ENCODE data around the gene S100A1. TPM values are rescaled to one million over a fixed set of nuclear protein-coding genes. Genes with fewer than 3 reads are reported as not detected.

S100A1 gene
- total and polyA plus RNA-seq, 2 of the 13 experiments (the other 11 are each of a cell fraction or from before 2014, with no cell fraction given), result 120 to 251 TPM

DNA sequence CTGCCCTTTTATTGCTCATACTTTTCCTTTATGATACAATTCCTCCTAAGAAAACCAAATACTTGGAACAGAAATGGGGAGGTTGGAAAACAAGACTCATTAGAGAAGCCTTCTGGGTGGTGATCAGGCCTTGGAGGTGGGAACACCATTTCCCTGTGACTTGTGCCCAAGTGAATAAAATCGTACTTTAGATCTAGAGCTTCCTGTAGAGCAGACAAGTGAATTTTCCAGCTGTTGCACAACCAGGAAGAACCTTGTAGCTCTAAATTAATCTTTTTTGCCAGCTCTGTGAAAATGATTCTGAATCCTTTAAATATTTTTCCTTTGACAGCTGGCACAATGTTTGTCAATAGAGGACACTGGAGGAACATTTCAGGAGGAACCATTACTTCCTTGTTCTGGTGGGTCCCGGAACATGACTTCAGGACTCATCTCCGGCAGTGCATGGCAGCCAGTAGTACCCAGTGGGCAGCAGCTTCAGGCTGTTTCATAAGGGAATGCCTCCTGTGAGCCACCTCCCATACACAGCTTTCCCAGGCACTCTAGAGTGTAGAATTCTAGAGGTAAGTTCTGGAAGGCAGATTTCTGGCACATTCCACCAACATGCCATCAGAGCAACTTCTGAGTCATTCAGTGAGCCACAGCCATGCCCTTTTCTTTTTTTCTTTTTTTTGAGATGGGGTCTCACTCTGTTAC, 24.7 kb downstream of the S100A1 start:
- ChIA-PET POLR2A (interaction anchor here (0.7 to 1.2 kb wide), 4 partner anchors 19 to 75 kb away, joined by 3 to 5 read pairs (median 3); partner anchors contain the start of genes CHTOP, INTS3 and S100A13), CTCF (ENCODE audit: low intra/inter-chr PET ratio, low total read pairs) (no interaction called here)
- Histone ChIP-seq H3K79me2 (ENCODE audit: insufficient read depth, low read length) (no peaks in the 10 kb centered on the region), H3K9ac (ENCODE audit: insufficient read depth, low read depth, low read length) (no peak overlapping the region), H3K4me2 (ENCODE audit: low read depth, low read length) (no peak overlapping the region), H3K36me3 (replicated peaks in 1 of 2; ENCODE audit: control insufficient read depth in 1 of 2, insufficient read depth in 2 of 2, low read length in 2 of 2) (no peaks in the 10 kb centered on the region), H3K4me1 (ENCODE audit: insufficient read depth, low read length) (peaks cover 32% of the 10 kb centered on the region), H3K4me3 (replicated peaks in 1 of 3; ENCODE audit: insufficient read depth in 1 of 3, low read depth in 2 of 3, low read length in 3 of 3) (no peak overlapping the region), H3K9me3 (ENCODE audit: low read length) (no peaks in the 10 kb centered on the region), H4K20me1 (ENCODE audit: insufficient read depth, low read length) (no peaks in the 10 kb centered on the region), H3K27ac (ENCODE audit: extremely low read length, insufficient read depth, low read length) (no peak overlapping the region), H2AFZ (ENCODE audit: low read length) (no peak overlapping the region), H3K27me3 (ENCODE audit: control insufficient read depth in 1 of 2, insufficient read depth in 2 of 2, low read length in 2 of 2) (no peaks in the 10 kb centered on the region)
- intact Hi-C loops (cut with micrococcal nuclease; ENCODE audit: unreplicated experiment), result no loop called here
- 63% methylated on average over 3 of the region's 3 CpGs for WGBS (ENCODE audit: low lambda C conversion rate)
- in situ Hi-C loops (cut with HindIII; ENCODE audit: extremely low pct_ligation_motif_present, low pct_unique_long_range_greater_than_20kb), result no loop called here
- no TSS peak for BruUV-seq (replicated peaks)
- TF ChIP-seq CEBPB (IDR thresholded peaks at IDR 0.05; ENCODE audit: borderline replicate concordance, low read depth, low read length) (peak; percentile 26; the same call in 1 of the 2 replicates), SP2 (CRISPR knock-in tag; IDR thresholded peaks at IDR 0.05) (no peak), ZNF354B (CRISPR knock-in tag; IDR thresholded peaks at IDR 0.05) (no peak)
- TF ChIP-seq, protein P1, sequence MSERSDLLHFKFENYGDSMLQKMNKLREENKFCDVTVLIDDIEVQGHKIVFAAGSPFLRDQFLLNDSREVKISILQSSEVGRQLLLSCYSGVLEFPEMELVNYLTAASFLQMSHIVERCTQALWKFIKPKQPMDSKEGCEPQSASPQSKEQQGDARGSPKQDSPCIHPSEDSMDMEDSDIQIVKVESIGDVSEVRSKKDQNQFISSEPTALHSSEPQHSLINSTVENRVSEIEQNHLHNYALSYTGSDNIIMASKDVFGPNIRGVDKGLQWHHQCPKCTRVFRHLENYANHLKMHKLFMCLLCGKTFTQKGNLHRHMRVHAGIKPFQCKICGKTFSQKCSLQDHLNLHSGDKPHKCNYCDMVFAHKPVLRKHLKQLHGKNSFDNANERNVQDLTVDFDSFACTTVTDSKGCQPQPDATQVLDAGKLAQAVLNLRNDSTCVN (CRISPR knock-in tag; IDR thresholded peaks at IDR 0.05; ENCODE audit: borderline replicate concordance), result 0 out of 2 replicates have a peak, but pooled peaks have one; percentile 20
- no peak for DNase-seq (ENCODE audit: low spot score)
- ATAC-seq, result no peak
- no peak for FAIRE-seq

DNA sequence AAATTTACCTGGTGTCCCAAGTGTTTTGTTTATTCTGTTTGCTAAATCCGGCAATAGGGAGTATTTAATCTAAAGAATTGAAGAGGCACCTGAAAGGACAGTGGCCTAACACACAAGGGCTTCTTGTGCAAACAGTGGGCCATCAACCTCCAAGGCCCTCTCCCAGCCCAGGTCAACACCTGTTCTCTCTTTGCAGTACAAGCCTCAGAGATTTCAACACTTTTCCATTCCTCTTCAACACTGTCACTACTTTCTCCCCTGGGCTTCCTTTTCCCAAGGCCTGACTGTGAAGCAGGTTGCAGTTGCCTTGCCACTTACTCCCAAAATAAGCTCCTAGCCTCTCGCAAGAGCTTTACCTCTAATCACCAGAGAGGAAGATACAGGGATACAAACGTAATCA, 27.1 kb downstream of the S100A1 start:
- CTCF ChIA-PET (ENCODE audit: low intra/inter-chr PET ratio, low total read pairs), result no interaction called here
- Histone ChIP-seq H3K4me2 (ENCODE audit: low read depth, low read length) (peak overlapping the region; percentile 46), H2AFZ (ENCODE audit: low read length) (no peak overlapping the region), H3K79me2 (ENCODE audit: insufficient read depth, low read length) (peaks cover 12% of the 10 kb centered on the region), H3K27ac (ENCODE audit: extremely low read length, insufficient read depth, low read length) (peak overlapping the region; percentile 7), H3K4me3 (replicated peaks in 1 of 3; ENCODE audit: insufficient read depth in 1 of 3, low read depth in 2 of 3, low read length in 3 of 3) (peak overlapping the region in 1 of 3 experiments; percentile 9; a peak in 1 of 6 replicates), H3K9ac (ENCODE audit: insufficient read depth, low read depth, low read length) (no peak overlapping the region), H3K36me3 (replicated peaks in 1 of 2; ENCODE audit: control insufficient read depth in 1 of 2, insufficient read depth in 2 of 2, low read length in 2 of 2) (no peaks in the 10 kb centered on the region), H4K20me1 (ENCODE audit: insufficient read depth, low read length) (no peaks in the 10 kb centered on the region), H3K9me3 (ENCODE audit: low read length) (no peaks in the 10 kb centered on the region), H3K27me3 (ENCODE audit: control insufficient read depth in 1 of 2, insufficient read depth in 2 of 2, low read length in 2 of 2) (no peaks in the 10 kb centered on the region; a peak in 1 of 5 replicates), H3K4me1 (ENCODE audit: insufficient read depth, low read length) (peaks cover 45% of the 10 kb centered on the region)
- BruUV-seq (replicated peaks), result no TSS peak
- FAIRE-seq, result peak; percentile 75
- peak; percentile 56 for DNase-seq (ENCODE audit: low spot score)
- WGBS (ENCODE audit: low lambda C conversion rate), result 10% methylated on average over 3 of the region's 3 CpGs
- peak; percentile 35 for ATAC-seq
- intact Hi-C loops (cut with micrococcal nuclease; ENCODE audit: unreplicated experiment) (no loop called here), in situ Hi-C loops (cut with HindIII; ENCODE audit: extremely low pct_ligation_motif_present, low pct_unique_long_range_greater_than_20kb) (no loop called here)
- POLR2A ChIA-PET, result interaction anchor here (1.0 kb wide), 1 partner anchor 21 kb away, joined by 3 read pairs; the partner anchor contains the start of gene CHTOP
- TF ChIP-seq, protein P2, sequence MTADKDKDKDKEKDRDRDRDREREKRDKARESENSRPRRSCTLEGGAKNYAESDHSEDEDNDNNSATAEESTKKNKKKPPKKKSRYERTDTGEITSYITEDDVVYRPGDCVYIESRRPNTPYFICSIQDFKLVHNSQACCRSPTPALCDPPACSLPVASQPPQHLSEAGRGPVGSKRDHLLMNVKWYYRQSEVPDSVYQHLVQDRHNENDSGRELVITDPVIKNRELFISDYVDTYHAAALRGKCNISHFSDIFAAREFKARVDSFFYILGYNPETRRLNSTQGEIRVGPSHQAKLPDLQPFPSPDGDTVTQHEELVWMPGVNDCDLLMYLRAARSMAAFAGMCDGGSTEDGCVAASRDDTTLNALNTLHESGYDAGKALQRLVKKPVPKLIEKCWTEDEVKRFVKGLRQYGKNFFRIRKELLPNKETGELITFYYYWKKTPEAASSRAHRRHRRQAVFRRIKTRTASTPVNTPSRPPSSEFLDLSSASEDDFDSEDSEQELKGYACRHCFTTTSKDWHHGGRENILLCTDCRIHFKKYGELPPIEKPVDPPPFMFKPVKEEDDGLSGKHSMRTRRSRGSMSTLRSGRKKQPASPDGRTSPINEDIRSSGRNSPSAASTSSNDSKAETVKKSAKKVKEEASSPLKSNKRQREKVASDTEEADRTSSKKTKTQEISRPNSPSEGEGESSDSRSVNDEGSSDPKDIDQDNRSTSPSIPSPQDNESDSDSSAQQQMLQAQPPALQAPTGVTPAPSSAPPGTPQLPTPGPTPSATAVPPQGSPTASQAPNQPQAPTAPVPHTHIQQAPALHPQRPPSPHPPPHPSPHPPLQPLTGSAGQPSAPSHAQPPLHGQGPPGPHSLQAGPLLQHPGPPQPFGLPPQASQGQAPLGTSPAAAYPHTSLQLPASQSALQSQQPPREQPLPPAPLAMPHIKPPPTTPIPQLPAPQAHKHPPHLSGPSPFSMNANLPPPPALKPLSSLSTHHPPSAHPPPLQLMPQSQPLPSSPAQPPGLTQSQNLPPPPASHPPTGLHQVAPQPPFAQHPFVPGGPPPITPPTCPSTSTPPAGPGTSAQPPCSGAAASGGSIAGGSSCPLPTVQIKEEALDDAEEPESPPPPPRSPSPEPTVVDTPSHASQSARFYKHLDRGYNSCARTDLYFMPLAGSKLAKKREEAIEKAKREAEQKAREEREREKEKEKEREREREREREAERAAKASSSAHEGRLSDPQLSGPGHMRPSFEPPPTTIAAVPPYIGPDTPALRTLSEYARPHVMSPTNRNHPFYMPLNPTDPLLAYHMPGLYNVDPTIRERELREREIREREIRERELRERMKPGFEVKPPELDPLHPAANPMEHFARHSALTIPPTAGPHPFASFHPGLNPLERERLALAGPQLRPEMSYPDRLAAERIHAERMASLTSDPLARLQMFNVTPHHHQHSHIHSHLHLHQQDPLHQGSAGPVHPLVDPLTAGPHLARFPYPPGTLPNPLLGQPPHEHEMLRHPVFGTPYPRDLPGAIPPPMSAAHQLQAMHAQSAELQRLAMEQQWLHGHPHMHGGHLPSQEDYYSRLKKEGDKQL (CRISPR knock-in tag; IDR thresholded peaks at IDR 0.05; ENCODE audit: low read depth), result no peak
- TF ChIP-seq KDM4B (CRISPR knock-in tag; IDR thresholded peaks at IDR 0.05) (no peak), ZBTB7B (CRISPR knock-in tag; IDR thresholded peaks at IDR 0.05) (no peak), FOXA1 (IDR thresholded peaks at IDR 0.05) (no peak), FOXA1 (CRISPR knock-in tag; IDR thresholded peaks at IDR 0.05) (peak; percentile 24; the same call in 1 of the 2 replicates)
